DMS153 treated with DMSO at 0.1 percent for 48 hours (cell line): Measurements from ENCODE around the gene SLAIN2.
"Not testable (repeated sequence)": the region's sequence is repeated elsewhere in the genome, so short reads cannot be mapped to it uniquely, and the experiment has no call there.

Source experiments
- DNase-seq: peaks from one replicate; lab custom pipeline; 2025; ENCODE audit not compliant: unreplicated experiment; lab: John Stamatoyannopoulos, UW

Gene SLAIN2

DNA sequence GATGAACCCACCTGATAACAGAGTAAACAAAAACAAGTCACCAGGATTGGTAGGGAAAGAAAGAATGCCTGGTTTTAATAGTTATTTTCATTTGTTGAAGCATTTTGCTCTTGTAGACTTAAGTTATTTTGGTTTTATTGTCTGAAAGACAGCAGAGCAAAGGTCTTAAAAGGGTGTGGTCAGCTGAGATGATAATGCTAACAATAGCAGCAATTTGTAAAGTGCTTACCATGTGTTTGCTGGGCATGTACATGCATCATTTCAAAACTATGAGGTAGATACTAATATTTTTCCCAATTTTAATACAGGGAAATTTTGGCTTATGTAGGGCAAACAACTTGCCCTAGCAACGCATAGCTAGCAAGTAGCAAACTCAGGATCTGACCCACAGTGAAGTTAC is 95.0 kb downstream of the SLAIN2 start:
- DNase-seq, result no peak

DNA sequence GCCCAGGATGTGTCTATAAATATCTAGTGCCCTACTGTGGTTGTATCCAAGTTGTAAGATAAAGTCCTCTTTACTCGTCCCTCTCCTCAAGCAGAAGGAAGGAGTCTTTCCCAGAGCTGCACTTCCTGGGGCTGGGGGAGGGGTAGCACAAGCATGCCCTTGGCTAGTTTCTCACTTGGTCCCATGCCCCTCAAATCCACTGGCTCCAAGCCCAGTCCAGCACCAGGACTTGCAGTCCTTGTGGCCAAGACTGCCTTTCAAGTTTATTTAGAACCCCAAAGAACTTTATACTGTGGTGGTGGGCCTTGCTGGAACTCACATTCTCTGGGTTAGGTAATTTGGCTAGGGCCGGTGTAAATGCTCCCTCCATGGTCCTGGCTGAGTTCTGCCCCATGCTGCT is 98.7 kb downstream of the SLAIN2 start:
- DNase-seq, result no peak

DNA sequence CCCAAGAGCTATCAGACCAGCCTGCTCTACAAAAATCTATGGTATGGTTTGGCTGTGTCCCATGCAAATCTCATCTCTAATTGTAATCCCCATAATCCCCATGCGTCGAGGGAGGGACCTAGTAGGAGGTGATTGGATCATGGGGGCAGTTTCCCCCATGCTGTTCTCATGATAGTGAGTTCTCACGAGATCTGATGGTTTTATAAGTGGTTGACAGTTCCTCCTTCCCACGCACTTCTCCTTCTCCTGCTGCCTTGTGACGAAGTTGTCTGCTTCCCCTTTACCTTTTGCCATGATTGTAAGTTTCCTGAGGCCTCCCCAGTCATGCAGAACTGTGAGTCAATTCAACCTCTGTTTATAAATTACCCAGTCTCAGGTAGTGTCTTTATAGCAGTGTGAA is 99.6 kb downstream of the SLAIN2 start:
- not testable (repeated sequence) for DNase-seq

DNA sequence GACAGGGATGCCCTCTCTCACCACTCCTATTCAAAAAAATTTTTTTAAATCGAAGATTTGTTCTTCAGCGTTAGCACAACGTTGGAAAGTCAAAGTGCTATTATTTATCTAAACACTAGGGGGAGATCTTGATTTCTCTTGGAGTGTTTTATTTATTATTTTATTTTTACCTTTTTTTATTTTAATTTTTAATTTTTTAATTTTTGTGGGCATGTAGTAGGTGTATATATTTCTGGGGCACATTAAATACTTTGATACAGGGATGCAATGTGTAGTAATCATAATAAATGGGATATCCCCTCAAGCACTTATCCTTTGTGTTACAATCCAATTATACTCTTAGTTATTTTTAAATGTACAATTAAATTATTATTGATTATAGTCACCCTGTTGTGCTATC is 104.4 kb downstream of the SLAIN2 start:
- peak; percentile 0 for DNase-seq

DNA sequence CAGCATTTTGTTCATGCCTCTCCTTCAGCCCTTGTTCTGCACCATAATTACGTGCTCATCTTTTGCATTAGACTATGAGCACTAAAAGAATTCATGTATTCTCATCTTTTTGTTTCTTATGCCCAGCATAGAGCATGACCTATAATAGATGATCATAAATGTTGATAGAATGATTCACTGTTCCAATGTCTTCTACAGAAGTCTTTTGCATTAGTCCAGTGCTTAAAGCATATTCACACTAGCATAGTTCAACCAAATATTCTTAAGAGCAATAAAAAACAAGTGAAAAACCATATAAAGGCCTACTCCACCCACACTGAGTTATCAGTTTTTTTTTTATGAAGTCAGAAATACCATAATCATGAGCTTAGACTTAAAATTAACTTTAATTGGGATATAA is 105.3 kb downstream of the SLAIN2 start:
- DNase-seq, result no peak

DNA sequence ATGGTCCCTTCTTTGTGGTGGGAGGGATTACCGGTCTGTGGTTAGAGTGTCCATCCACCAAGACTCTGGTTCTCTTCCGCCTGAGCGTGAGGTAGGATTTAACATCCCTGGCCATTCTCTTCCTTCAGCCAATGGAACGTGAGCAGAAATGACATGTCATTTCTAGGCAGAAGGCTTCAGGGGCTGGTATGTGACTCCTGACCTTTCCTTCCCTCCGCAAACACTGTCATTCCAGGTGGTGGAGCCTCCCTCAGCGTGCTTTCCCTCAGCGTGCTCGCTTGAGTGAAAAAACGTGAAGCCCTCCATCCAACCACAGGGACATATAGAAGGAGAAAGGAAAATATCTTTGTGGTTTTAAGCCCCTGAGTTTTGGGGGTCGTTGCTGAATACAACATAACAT is 107.8 kb downstream of the SLAIN2 start:
- no peak for DNase-seq

DNA sequence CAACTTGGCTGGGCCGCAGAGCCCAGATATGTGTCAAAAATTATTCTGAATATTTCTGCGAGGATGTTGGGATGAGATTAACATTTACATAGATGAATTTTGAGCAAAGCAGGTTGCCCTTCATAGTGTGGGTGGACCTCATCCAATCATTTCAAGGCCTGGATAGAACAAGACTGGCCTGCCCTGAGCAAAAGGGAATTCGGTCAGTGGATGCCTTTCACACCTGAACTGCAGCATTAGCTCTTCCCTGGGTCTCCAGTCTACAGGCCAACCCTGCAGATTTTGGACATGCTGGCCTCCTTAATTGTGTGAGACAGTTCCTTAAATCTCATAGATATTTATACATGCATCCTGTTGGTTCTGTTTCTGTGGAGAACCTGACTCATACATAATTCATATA is 109.4 kb downstream of the SLAIN2 start:
- DNase-seq, result no peak

DNA sequence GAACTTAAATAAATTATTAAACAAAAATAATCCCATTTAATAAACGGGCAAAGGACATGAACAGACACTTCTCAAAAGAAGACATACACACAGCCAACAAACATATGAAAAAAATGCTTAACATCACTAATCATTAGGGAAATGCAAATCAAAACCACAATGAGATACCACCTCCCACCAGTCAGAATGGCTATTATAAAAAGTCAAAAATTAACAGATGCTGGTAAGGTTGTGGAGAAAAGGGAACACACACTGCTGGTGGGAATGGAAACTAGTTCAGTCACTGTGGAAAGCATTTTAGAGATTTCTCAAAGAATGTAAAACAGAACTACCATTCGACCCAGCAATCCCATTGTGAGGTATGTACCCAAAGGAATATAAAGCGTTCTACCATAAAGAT is 110.3 kb downstream of the SLAIN2 start:
- not testable (repeated sequence) for DNase-seq

DNA sequence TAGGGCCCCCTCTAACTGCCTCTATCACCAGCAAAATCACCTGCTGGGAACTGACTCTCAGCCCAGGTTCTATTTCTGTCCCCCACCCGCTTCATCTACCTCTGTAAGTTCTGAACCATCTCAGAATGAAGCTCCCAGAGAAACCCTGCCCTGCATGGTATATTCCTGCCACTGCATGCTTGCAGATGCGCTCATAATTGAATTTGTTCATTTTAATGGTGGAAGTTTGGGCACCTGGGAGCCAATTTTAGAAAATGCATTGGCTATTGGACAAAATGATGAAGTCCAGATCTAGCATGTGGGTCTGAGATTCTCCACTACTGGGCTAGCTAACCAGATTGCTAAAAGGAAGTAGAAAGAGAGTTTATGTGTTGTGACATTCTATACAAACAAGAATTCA is 113.3 kb downstream of the SLAIN2 start:
- no peak for DNase-seq

DNA sequence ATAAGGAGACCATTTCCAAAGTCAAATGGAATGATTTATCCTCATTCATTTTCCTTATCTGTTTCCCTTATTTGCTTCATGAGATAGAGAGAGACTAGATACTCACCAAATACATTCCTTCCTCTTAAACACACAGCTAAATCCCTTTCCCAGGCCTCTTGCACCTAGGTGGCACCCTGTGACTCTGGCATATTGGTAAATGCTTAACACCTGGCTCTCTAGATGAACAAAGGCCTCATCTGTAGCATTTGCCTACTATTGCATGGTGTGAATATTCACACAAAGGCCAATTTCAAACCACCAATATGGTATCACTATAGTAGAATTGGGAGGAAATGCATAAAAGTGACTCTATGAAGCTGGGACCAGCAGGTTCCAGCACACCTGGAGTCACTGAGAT is 119.7 kb downstream of the SLAIN2 start:
- no peak for DNase-seq

DNA sequence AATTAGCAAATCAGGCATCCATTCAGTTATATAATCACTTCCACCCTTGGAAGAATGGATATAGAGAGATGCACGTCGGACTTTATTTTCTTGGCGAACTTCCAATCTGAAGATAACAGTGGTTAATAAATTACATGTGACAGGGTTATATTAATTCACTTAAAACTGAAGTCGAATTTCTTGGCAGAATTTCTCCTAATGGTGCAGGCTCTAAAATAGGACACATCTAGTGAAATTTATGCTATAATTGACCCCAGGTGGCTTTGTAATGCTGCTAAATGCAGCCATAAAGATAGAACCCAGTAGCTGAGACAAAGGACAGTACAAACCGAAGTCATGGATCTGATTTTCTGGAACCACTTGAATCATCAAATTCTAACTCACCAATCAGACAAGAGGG is 121.0 kb downstream of the SLAIN2 start:
- DNase-seq, result no peak

DNA sequence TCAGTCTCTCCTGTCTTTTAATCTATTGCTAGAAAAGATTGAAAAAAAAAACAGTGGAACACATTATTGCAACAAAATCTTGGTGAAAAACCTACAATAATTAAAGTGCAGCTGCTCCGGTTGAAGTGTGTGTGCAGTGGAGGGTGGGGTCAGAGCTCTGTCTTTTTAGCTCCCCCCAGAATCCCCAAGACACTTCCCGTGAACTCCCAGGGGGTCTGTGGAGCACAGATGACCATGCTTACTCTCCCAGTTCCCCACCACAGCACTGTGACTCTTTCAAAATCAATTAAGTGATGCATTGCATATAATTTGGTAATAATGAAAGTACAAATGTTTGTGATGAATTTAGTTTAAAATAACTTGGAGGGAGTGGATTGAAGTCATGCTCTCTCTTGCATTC is 126.1 kb downstream of the SLAIN2 start:
- no peak for DNase-seq

DNA sequence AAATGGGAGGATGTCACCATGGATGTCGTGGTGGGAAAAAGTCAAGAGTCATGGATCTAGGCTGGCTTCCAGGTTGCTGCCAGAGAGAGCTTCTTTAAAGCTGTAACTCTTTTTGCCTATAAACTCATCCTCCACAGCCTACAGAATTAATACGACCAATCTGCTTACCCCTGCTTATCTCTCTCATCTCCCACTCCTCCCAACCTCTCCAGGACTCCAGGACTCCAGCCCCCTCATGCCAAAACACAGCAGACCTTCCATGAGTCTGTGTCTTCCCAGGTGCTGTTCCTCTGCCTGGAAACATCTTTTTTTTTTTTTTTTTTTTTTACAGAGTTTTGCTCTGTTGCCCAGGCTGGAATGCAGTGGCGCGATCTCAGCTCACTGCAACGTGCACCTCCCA is 126.6 kb downstream of the SLAIN2 start:
- no peak for DNase-seq

DNA sequence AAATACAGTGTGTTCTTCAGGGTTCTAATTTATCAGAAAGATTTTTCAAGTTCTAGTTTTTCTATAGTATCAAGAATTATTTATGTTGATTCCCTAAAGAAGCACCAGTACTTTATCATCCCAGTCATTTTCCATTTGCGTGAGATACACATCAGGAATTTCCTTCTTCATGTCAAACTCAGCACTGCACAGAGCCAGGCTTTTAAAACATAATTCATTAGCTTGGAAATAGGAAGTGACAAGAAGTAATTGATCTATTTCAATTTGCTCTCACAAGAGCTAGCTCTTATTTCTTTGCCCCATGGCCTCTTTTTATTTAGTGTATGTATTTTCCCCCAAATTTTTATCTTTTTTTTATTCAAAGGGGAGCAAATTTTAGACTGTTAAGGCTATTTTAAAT is 128.8 kb downstream of the SLAIN2 start:
- DNase-seq, result no peak

DNA sequence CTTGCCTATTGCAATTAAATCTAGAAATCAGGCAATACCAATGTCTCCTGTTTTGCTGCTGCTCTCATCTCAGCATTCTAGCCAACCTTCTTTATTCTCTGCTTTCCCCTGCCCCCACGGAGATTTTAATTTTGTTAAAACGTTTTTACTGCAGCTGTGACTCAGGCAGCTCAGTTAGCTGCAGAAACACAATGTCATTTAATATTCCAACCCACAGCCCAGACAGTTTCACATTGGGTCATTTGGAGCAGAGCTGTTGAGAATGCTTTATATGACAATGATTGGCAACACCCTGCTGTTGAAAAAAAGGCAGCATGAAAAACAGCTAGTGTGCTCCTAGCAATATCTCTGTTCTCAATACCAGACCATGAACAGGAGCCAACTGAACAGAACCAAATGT is 129.2 kb downstream of the SLAIN2 start:
- DNase-seq, result no peak

DNA sequence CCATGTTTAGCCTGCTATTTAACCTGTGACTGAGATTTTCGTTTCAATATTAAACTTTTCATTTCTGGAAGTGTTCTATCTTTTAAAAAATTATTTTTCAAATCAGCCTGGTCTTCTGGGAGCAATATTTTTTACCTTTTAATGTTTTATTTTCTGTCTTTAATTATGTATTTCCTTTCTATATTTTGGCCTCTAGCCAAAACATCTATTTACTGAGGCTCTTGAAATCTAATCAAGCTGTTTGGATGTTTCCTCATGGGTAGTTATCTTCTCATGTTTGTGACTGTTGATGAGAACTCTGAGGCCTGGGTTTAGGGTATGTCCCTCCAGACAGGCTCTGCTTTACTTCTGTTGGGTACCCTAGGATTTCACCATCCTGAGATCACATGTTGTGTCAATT is 131.5 kb downstream of the SLAIN2 start:
- DNase-seq, result no peak

DNA sequence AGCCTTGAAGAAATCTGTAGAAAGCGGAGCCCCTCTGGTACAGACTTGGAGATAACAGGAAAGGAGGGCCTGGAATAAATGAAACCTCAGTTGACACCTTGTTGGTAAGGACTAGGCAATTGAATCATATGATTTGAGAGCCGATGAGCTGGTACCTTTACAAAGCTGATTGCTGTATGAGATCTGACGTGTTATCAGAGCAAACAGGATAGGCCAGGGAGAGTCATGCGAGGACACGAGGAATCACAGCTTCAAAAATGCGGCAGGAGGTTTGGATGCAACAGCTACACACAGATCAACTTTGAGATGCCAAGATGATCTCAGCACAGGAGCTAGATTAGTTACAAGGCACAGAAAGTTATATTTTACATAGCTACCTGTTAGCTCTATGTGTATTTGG is 134.4 kb downstream of the SLAIN2 start:
- DNase-seq, result no peak
